Measurements from ENCODE around the gene NSFL1C. TPM values are rescaled to one million over a fixed set of nuclear protein-coding genes. Genes with fewer than 3 reads are reported as not detected.

NSFL1C gene
- total and polyA plus RNA-seq, 9 of the 15 experiments (the other 6 are each of a cell fraction or from before 2014, with no cell fraction given) = 20.8 to 119 (median 47.0) TPM

DNA sequence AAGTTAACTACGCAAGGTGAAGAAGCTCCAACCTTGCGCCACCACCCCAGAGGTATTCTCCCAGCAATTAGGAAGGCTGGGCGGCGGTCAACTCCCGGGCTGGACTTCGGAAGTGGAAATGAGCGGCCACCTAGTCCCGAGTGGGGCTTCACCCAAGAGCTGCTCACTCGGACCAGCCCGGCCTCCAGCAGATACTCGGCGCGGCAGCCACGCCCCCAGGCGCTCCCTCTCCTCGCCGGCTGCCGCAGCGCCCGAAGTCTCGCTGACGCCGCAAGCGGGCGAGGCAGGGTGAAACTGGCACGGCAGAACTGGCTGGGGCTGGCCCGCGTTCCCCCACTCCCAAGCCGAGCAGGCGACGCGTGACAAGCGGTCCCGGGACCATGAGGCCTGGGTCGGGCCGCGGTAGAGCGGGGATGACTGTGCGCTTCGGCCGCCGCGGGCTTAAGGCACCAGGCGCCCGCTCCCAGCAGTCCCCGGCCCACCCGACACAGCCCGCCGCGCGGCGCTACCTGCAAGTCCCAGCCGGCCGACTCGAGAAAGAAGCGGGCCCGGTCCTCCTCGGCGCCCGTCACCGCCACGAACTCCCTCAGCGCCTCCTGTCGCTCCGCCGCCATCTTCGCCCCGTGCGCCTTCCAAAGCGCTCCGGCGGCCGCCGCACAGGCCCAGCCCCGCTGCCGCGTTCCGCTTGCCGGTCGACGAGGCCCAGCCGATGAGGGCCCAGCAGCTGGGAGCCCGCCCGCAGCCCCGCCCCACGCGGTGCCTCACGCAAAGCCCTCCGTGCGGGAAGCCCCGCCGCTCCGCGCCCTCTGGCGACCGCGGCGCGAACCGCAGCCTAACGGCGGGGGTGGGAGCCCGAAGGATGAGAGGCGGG is at the start of gene NSFL1C (continued):
- TF ChIP-seq, protein P1, sequence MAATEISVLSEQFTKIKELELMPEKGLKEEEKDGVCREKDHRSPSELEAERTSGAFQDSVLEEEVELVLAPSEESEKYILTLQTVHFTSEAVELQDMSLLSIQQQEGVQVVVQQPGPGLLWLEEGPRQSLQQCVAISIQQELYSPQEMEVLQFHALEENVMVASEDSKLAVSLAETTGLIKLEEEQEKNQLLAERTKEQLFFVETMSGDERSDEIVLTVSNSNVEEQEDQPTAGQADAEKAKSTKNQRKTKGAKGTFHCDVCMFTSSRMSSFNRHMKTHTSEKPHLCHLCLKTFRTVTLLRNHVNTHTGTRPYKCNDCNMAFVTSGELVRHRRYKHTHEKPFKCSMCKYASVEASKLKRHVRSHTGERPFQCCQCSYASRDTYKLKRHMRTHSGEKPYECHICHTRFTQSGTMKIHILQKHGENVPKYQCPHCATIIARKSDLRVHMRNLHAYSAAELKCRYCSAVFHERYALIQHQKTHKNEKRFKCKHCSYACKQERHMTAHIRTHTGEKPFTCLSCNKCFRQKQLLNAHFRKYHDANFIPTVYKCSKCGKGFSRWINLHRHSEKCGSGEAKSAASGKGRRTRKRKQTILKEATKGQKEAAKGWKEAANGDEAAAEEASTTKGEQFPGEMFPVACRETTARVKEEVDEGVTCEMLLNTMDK (IDR thresholded peaks at IDR 0.05; ENCODE audit: borderline replicate concordance, insufficient read depth, low read depth, low read length, poor library complexity, severe bottlenecking) = peak; percentile 59
- TF ChIP-seq, protein P2, sequence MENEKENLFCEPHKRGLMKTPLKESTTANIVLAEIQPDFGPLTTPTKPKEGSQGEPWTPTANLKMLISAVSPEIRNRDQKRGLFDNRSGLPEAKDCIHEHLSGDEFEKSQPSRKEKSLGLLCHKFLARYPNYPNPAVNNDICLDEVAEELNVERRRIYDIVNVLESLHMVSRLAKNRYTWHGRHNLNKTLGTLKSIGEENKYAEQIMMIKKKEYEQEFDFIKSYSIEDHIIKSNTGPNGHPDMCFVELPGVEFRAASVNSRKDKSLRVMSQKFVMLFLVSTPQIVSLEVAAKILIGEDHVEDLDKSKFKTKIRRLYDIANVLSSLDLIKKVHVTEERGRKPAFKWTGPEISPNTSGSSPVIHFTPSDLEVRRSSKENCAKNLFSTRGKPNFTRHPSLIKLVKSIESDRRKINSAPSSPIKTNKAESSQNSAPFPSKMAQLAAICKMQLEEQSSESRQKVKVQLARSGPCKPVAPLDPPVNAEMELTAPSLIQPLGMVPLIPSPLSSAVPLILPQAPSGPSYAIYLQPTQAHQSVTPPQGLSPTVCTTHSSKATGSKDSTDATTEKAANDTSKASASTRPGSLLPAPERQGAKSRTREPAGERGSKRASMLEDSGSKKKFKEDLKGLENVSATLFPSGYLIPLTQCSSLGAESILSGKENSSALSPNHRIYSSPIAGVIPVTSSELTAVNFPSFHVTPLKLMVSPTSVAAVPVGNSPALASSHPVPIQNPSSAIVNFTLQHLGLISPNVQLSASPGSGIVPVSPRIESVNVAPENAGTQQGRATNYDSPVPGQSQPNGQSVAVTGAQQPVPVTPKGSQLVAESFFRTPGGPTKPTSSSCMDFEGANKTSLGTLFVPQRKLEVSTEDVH (IDR thresholded peaks at IDR 0.05; ENCODE audit: low read depth, partially characterized antibody) = no peak
- no peak for TF ChIP-seq KAT8 (IDR thresholded peaks at IDR 0.05; ENCODE audit: low read depth)
- no peak for TF ChIP-seq POU5F1 (IDR thresholded peaks at IDR 0.05; ENCODE audit: borderline replicate concordance, low read depth, low read length, partially characterized antibody)
- no peak for TF ChIP-seq CEBPB (tag; IDR thresholded peaks at IDR 0.05)
- TF ChIP-seq, protein P3, sequence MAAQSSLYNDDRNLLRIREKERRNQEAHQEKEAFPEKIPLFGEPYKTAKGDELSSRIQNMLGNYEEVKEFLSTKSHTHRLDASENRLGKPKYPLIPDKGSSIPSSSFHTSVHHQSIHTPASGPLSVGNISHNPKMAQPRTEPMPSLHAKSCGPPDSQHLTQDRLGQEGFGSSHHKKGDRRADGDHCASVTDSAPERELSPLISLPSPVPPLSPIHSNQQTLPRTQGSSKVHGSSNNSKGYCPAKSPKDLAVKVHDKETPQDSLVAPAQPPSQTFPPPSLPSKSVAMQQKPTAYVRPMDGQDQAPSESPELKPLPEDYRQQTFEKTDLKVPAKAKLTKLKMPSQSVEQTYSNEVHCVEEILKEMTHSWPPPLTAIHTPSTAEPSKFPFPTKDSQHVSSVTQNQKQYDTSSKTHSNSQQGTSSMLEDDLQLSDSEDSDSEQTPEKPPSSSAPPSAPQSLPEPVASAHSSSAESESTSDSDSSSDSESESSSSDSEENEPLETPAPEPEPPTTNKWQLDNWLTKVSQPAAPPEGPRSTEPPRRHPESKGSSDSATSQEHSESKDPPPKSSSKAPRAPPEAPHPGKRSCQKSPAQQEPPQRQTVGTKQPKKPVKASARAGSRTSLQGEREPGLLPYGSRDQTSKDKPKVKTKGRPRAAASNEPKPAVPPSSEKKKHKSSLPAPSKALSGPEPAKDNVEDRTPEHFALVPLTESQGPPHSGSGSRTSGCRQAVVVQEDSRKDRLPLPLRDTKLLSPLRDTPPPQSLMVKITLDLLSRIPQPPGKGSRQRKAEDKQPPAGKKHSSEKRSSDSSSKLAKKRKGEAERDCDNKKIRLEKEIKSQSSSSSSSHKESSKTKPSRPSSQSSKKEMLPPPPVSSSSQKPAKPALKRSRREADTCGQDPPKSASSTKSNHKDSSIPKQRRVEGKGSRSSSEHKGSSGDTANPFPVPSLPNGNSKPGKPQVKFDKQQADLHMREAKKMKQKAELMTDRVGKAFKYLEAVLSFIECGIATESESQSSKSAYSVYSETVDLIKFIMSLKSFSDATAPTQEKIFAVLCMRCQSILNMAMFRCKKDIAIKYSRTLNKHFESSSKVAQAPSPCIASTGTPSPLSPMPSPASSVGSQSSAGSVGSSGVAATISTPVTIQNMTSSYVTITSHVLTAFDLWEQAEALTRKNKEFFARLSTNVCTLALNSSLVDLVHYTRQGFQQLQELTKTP (IDR thresholded peaks at IDR 0.05; ENCODE audit: low read depth in 1 of 2, partially characterized antibody in 2 of 2) = no peak
- TF ChIP-seq XRCC5 (IDR thresholded peaks at IDR 0.05; ENCODE audit: low read depth, low read length) = peak; percentile 91
- TF ChIP-seq ZNF24 (IDR thresholded peaks at IDR 0.05) = no peak
- no peak for TF ChIP-seq LCOR (CRISPR knock-in tag; IDR thresholded peaks at IDR 0.05)
- TF ChIP-seq, protein P4, sequence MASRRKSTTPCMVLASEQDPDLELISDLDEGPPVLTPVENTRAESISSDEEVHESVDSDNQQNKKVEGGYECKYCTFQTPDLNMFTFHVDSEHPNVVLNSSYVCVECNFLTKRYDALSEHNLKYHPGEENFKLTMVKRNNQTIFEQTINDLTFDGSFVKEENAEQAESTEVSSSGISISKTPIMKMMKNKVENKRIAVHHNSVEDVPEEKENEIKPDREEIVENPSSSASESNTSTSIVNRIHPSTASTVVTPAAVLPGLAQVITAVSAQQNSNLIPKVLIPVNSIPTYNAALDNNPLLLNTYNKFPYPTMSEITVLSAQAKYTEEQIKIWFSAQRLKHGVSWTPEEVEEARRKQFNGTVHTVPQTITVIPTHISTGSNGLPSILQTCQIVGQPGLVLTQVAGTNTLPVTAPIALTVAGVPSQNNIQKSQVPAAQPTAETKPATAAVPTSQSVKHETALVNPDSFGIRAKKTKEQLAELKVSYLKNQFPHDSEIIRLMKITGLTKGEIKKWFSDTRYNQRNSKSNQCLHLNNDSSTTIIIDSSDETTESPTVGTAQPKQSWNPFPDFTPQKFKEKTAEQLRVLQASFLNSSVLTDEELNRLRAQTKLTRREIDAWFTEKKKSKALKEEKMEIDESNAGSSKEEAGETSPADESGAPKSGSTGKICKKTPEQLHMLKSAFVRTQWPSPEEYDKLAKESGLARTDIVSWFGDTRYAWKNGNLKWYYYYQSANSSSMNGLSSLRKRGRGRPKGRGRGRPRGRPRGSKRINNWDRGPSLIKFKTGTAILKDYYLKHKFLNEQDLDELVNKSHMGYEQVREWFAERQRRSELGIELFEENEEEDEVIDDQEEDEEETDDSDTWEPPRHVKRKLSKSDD (conservative IDR thresholded peaks at IDR 0.05; ENCODE audit: low read length) = no peak
- peak; percentile 82; the same call in 1 of the 2 replicates for TF ChIP-seq KLF13 (tag; IDR thresholded peaks at IDR 0.05; ENCODE audit: borderline replicate concordance, low read depth)
- no peak for TF ChIP-seq ZNF408 (CRISPR knock-in tag; IDR thresholded peaks at IDR 0.05; ENCODE audit: low read depth)
- peak; percentile 98 for TF ChIP-seq RB1 (IDR thresholded peaks at IDR 0.05; ENCODE audit: low read depth)
